ENCODE data around the gene CRYBA4. TPM values are rescaled to one million over a fixed set of nuclear protein-coding genes. Genes with fewer than 3 reads are reported as not detected.

CRYBA4 gene
- total RNA-seq, 1 donor, result not detected

DNA sequence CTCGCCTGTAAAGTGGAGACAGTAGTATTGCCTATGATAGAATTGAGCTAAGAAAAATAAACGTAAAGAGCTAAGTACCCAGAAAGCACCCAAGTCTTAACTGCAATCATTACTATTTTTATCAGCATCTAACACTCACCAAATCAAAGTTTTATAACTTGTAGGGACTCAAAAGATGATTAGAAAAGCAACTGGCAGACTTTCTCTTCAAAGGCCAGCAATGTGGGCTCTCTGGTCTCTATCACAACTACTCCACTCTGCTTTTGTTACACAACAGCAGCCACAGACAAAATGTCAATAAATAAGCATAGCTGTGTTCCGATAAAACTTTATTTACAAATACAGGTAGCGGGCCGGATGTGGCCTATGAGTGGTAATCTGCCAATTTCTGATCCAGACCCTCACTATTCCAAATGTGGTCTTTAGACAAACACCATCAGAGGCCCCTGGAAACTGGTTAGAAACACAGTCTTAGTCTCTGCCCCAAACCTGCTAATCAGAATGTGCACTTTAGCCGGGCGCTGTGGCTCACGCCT lies 40.1 kb upstream of the CRYBA4 start:
- Histone ChIP-seq H3K9me3 (ENCODE audit: low read depth, low read length) (no peaks in the 10 kb centered on the region), H3K27ac (ENCODE audit: low read depth, low read length) (no peak overlapping the region), H3K27me3 (ENCODE audit: insufficient read depth, low read length) (no peaks in the 10 kb centered on the region), H2AFZ (ENCODE audit: low read length) (no peak overlapping the region), H3K4me1 (ENCODE audit: insufficient read depth, low read length) (peaks cover 20% of the 10 kb centered on the region), H3K79me2 (ENCODE audit: insufficient read depth, low read length) (peaks cover 91% of the 10 kb centered on the region), H3K36me3 (ENCODE audit: insufficient read depth, low read length) (peaks cover 30% of the 10 kb centered on the region), H4K20me1 (ENCODE audit: insufficient read depth, low read length) (peaks cover 68% of the 10 kb centered on the region), H3K4me2 (ENCODE audit: insufficient read depth, low read length) (no peak overlapping the region), H3K4me3 (ENCODE audit: insufficient read depth, low read length) (no peak overlapping the region)
- DNase-seq (ENCODE audit: insufficient read length, low spot score, missing footprints), result no peak
- TF ChIP-seq, protein P1, sequence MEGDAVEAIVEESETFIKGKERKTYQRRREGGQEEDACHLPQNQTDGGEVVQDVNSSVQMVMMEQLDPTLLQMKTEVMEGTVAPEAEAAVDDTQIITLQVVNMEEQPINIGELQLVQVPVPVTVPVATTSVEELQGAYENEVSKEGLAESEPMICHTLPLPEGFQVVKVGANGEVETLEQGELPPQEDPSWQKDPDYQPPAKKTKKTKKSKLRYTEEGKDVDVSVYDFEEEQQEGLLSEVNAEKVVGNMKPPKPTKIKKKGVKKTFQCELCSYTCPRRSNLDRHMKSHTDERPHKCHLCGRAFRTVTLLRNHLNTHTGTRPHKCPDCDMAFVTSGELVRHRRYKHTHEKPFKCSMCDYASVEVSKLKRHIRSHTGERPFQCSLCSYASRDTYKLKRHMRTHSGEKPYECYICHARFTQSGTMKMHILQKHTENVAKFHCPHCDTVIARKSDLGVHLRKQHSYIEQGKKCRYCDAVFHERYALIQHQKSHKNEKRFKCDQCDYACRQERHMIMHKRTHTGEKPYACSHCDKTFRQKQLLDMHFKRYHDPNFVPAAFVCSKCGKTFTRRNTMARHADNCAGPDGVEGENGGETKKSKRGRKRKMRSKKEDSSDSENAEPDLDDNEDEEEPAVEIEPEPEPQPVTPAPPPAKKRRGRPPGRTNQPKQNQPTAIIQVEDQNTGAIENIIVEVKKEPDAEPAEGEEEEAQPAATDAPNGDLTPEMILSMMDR (IDR thresholded peaks at IDR 0.05; ENCODE audit: extremely low read depth, low read depth, low read length), result no peak

DNA sequence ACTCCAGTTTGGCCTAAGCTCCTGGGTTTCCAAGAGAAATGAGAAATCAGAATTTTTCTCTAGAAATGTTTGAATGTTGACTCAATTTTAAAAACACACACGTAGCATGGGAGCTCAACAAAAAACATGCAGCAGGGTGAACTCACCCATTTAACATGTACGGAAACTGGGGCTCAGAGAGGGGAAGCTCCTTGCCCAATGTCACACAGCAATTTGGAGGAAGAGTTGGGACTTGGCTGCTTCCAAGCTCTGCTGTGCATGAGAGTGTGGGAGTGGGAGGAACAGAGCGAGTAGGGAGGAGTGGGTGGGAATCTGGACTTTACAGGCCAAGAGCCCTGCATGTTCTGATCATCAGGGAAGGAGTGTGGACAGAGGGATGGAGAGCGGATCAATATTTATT lies 37.8 kb upstream of the CRYBA4 start:
- Histone ChIP-seq H3K36me3 (ENCODE audit: insufficient read depth, low read length) (peaks cover 34% of the 10 kb centered on the region), H3K27me3 (ENCODE audit: insufficient read depth, low read length) (no peaks in the 10 kb centered on the region), H2AFZ (ENCODE audit: low read length) (no peak overlapping the region), H3K27ac (ENCODE audit: low read depth, low read length) (peak overlapping the region; percentile 43), H3K9me3 (ENCODE audit: low read depth, low read length) (no peaks in the 10 kb centered on the region), H3K4me3 (ENCODE audit: insufficient read depth, low read length) (no peak overlapping the region), H3K4me2 (ENCODE audit: insufficient read depth, low read length) (no peak overlapping the region), H3K79me2 (ENCODE audit: insufficient read depth, low read length) (peaks cover 93% of the 10 kb centered on the region), H4K20me1 (ENCODE audit: insufficient read depth, low read length) (peaks cover 70% of the 10 kb centered on the region), H3K4me1 (ENCODE audit: insufficient read depth, low read length) (peaks cover 28% of the 10 kb centered on the region)
- TF ChIP-seq, protein P1 (IDR thresholded peaks at IDR 0.05; ENCODE audit: extremely low read depth, low read depth, low read length), result no peak
- no peak for DNase-seq (ENCODE audit: insufficient read length, low spot score, missing footprints)

DNA sequence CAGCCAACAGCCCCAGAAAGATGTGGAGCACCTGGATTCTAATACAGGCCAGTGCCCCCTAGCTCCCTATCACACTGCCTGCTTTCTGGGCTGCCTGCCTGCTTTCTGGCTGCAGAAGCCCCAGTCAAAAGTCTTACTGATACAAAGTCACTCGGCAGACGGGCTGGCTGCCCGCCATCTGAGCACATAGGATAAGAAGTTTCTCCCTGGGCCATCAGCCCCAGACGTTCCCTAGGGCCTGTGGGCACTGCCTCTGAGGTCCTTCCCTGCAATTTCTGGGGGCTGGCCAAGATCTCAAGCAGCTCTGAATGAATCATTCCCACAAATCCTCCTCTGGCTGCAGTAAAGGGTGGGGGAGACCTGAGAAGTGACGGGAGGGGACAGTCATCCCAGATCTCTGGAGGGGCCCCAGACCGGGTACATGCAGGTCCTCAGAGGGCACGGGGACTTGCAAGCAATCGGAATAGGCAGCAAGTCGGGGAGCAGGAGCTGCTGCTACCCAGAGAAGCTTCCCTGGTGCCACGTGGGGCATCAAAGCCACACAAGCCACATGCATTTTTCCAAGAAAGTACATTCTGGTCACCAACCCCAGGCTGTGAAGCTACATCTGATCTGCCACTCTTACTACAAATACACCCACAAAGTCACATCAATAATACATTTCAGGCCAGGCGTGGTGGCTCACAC lies 36.5 kb upstream of the CRYBA4 start:
- Histone ChIP-seq H2AFZ (ENCODE audit: low read length) (no peak overlapping the region), H3K27ac (ENCODE audit: low read depth, low read length) (peak overlapping the region; percentile 29), H3K4me3 (ENCODE audit: insufficient read depth, low read length) (peak overlapping the region; percentile 22), H4K20me1 (ENCODE audit: insufficient read depth, low read length) (peaks cover 61% of the 10 kb centered on the region), H3K36me3 (ENCODE audit: insufficient read depth, low read length) (peaks cover 32% of the 10 kb centered on the region), H3K79me2 (ENCODE audit: insufficient read depth, low read length) (peaks cover 89% of the 10 kb centered on the region), H3K4me2 (ENCODE audit: insufficient read depth, low read length) (peak overlapping the region; percentile 57), H3K9me3 (ENCODE audit: low read depth, low read length) (no peaks in the 10 kb centered on the region), H3K27me3 (ENCODE audit: insufficient read depth, low read length) (no peaks in the 10 kb centered on the region), H3K4me1 (ENCODE audit: insufficient read depth, low read length) (peaks cover 30% of the 10 kb centered on the region)
- DNase-seq (ENCODE audit: insufficient read length, low spot score, missing footprints), result peak; percentile 90
- TF ChIP-seq, protein P1 (IDR thresholded peaks at IDR 0.05; ENCODE audit: extremely low read depth, low read depth, low read length), result peak; percentile 17

DNA sequence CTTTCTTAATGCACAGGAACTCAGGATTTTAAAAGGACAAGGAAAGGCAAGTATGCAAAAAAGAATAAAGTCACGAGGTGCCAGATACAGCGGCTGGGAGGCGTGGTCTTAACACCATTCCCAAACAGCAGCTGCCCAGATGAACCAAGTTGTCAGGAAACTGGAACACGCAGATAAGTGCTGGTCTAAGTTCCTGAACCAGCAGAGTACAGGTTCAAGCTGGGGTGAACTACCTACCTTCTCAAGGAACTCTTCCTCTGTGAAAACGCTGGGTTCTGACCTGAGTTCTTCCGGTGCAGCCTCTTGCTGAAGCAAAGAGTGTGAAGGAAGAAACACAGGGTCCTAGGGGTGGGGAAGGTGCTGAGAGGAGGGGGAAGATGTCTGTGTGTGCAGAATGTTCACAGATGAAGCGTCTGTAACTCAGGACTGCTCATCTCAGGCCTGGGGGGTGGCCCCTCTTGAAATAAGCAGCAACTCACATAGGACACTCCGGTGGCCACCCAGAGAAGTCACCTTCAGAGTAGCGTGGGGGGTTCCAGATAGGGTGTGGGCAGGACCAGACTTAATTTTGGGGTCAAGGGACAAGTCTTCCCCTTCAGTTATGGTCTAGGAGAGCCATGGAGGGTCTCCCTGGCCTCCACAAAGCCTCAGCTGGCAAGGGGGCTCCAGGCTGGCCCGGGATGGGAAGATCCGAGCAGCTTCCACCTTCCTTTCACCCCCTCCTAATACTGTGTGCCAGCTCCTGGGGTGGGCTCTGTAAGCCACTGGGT lies 35.0 kb upstream of the CRYBA4 start:
- Histone ChIP-seq H3K27ac (ENCODE audit: low read depth, low read length) (no peak overlapping the region), H3K79me2 (ENCODE audit: insufficient read depth, low read length) (peaks cover 74% of the 10 kb centered on the region), H2AFZ (ENCODE audit: low read length) (no peak overlapping the region), H3K4me1 (ENCODE audit: insufficient read depth, low read length) (peaks cover 37% of the 10 kb centered on the region), H3K4me3 (ENCODE audit: insufficient read depth, low read length) (no peak overlapping the region), H3K36me3 (ENCODE audit: insufficient read depth, low read length) (peaks cover 17% of the 10 kb centered on the region), H3K9me3 (ENCODE audit: low read depth, low read length) (no peaks in the 10 kb centered on the region), H3K4me2 (ENCODE audit: insufficient read depth, low read length) (no peak overlapping the region), H4K20me1 (ENCODE audit: insufficient read depth, low read length) (peaks cover 46% of the 10 kb centered on the region), H3K27me3 (ENCODE audit: insufficient read depth, low read length) (peaks cover under 1% of the 10 kb centered on the region)
- no peak for DNase-seq (ENCODE audit: insufficient read length, low spot score, missing footprints)
- TF ChIP-seq, protein P1 (IDR thresholded peaks at IDR 0.05; ENCODE audit: extremely low read depth, low read depth, low read length), result no peak
